Fibroblast of peridontal ligament (primary cell): ENCODE measurements around the gene RNU5B-1.

Source experiments
- DNase-seq: peaks from one replicate; pipeline ENCODE4 v3.0.0-alpha.2; 2010; ENCODE audit errors: extremely low read depth

The RNU5B-1 gene

GRCh38 chr15:65328506-65329287, 24.2 kb downstream of the RNU5B-1 start:
- no peak for DNase-seq

GRCh38 chr15:65329288-65329983, 25.0 kb downstream of the RNU5B-1 start:
- DNase-seq, result no peak

- no peak for DNase-seq
Observed at GRCh38 chr15:65329984-65330735, 25.7 kb downstream of the RNU5B-1 start.

GRCh38 chr15:65330934-65331645, 26.6 kb downstream of the RNU5B-1 start:
- DNase-seq, result no peak

GRCh38 chr15:65331811-65332210, 27.3 kb downstream of the RNU5B-1 start:
- DNase-seq, result no peak

GRCh38 chr15:65332391-65333147, 28.1 kb downstream of the RNU5B-1 start:
- no peak for DNase-seq

GRCh38 chr15:65333148-65333820, 28.8 kb downstream of the RNU5B-1 start:
- DNase-seq, result no peak

- no peak for DNase-seq
Observed at GRCh38 chr15:65333856-65334255, 29.4 kb downstream of the RNU5B-1 start.

- DNase-seq, result no peak
Observed at GRCh38 chr15:65334586-65335231, 30.2 kb downstream of the RNU5B-1 start.

GRCh38 chr15:65335278-65336055, 31.0 kb downstream of the RNU5B-1 start:
- DNase-seq, result no peak

GRCh38 chr15:65336493-65337435, 32.3 kb downstream of the RNU5B-1 start:
- DNase-seq, result no peak

- DNase-seq, result no peak
Observed at GRCh38 chr15:65337436-65338070, 33.1 kb downstream of the RNU5B-1 start.

GRCh38 chr15:65338366-65338765, 33.9 kb downstream of the RNU5B-1 start:
- no peak for DNase-seq

- no peak for DNase-seq
Observed at GRCh38 chr15:65338823-65339222, 34.3 kb downstream of the RNU5B-1 start.

- DNase-seq, result no peak
Observed at GRCh38 chr15:65339416-65339815, 34.9 kb downstream of the RNU5B-1 start.

- no peak for DNase-seq
Observed at GRCh38 chr15:65339920-65340319, 35.4 kb downstream of the RNU5B-1 start.

GRCh38 chr15:65342493-65342892, 38.0 kb downstream of the RNU5B-1 start:
- DNase-seq, result no peak
